GM18519 (cell line): Measurements from ENCODE around the gene HBG1.
"Not testable (repeated sequence)": the region's sequence is repeated elsewhere in the genome, so short reads cannot be mapped to it uniquely, and the experiment has no call there.

Source experiments
- ATAC-seq: cut with Tn5 transposase; IDR thresholded peaks from one replicate; pipeline ENCODE4 v1.9.1; 2021; ENCODE audit warnings: mild to moderate bottlenecking, moderate library complexity; ENCODE audit not compliant: unreplicated experiment, low FRiP score

HBG1 gene

DNA sequence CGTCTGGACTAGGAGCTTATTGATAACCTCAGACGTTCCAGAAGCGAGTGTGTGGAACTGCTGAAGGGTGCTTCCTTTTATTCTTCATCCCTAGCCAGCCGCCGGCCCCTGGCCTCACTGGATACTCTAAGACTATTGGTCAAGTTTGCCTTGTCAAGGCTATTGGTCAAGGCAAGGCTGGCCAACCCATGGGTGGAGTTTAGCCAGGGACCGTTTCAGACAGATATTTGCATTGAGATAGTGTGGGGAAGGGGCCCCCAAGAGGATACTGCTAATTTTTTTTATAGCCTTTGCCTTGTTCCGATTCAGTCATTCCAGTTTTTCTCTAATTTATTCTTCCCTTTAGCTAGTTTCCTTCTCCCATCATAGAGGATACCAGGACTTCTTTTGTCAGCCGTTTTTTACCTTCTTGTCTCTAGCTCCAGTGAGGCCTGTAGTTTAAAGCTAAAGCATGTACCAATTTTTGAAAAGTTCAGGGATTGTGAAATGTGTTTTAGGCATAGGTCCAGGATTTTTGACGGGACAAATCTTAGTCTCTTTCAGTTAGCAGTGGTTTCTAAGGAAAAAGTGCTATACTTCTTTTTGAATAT, at the start of gene HBG1:
Gene HBG1, minus strand, starts transcription at position 51 of the 590 bp plus-strand sequence. CDS start 53 bp downstream, outside the sequence.
- ATAC-seq, result not testable (repeated sequence)

DNA sequence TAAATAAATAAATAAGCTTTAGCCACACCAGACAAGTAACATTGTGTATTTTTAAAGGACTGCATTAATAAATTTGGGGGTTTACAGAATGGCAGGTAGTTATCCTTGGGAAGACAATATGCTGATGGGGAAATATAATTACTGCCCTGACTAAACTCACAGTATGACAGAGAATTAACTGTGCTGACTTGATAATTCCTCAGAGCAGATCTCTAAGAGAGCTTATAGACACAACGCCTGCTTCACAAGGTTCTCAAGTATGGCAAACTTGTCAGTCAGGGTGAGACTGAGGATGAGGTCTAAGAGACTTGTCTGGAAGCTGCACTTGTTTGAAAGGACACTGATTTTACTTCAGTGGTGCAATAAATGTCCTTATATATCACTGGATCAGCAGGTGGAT, 48.8 kb upstream of the HBG1 start:
- no peak for ATAC-seq

DNA sequence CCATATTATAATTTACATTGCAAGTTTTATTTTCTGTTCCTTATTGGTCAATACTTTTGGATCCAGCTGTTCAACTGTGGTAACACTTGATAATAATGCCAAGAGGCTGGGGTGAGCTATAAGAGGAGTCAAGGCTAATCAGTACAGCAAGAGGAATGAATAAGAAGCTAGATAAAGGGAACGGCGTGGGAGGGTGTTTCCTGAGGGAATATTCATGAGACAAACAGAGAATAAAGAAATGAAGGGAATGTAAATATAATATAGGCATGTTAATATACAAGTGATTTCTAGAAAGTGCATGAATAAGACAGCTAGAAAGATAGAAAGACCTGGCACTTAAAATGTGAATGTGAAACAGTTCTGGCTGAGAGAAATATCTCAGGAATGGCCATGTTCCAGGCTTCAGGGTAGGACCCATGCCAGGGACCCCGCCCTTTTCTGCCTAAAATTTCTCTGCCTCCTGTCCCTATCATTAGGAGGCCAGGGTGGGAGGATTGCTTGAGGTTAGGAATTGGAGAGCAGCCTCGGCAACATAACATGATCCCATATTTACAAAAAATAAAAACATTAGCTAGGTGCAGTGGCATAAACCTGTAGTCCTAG, 48.2 kb upstream of the HBG1 start:
- no peak for ATAC-seq

DNA sequence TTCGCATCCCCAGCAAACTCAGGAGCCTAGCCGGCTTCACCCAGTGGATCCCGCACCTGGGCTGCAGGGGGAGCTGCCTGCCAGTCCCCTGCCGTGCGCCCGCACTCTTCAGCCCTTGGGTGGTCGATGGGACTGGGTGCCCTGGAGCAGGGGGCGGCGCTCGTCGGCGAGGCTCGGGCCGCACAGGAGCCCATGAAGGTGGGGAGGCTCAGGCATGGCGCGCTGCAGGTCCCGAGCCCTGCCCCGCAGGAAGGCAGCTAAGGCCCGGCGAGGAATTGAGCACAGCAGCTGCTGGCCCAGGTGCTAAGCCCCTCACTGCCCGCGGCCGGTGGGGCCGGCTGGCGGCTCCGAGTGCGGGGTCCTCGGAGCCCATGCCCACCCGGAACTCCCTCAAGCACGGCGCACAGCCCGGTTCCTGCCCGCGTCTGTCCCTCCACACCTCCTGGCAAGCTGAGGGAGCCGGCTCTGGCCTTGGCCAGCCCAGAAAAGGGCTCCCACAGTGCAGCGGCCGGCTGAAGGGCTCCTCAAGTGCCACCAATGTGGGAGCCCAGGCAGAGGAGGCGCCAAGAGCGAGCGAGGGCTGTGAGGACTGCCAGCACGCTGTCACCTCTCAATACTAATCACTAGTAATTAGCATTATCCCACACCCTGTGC, 44.8 kb upstream of the HBG1 start:
- not testable (repeated sequence) for ATAC-seq

DNA sequence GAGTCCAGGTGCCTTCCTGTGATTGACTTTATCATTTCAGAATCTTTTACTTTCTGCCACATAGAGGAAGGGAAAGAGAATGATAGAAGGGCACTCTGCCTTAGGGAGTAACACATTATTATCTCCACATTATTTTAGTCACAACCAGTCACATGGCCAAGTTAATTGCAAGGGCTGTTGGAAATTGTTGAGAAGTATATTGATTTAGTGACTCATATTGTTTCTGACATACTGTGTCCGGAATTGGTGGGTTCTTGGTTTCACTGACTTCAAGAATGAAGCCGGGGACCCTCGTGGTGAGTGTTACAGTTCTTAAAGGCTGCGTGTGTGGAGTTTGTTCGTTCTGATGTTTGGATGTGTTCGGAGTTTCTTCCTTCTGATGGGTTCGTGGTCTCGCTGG, 43.4 kb upstream of the HBG1 start:
- ATAC-seq, result no peak

DNA sequence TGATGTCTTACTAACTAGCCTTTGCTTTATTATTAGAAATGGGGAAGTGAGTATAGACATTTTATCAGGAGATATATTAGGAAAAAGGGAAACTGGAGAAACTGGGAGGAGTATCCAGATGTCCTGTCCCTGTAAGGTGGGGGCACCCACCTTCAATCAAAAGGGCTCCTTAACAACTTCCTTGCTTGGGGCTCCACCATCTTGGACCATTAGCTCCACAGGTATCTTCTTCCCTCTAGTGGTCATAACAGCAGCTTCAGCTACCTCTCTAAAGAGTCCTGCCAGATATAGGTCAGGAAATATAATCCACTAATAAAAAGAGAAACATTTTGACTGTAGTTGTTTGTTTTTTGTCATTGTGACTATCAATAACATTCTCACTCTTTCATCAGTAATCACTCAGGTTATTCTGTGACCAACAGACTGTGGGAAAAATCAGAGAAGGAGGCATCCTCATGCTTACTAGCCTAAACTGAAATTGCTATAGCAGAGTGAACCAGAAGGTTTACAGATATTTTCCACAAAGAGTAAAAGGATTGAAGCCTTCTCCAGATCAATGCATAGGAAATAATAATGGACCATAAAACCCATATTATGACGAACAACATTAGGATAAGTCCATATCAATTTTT, 41.7 kb upstream of the HBG1 start:
- peak; percentile 93 for ATAC-seq

DNA sequence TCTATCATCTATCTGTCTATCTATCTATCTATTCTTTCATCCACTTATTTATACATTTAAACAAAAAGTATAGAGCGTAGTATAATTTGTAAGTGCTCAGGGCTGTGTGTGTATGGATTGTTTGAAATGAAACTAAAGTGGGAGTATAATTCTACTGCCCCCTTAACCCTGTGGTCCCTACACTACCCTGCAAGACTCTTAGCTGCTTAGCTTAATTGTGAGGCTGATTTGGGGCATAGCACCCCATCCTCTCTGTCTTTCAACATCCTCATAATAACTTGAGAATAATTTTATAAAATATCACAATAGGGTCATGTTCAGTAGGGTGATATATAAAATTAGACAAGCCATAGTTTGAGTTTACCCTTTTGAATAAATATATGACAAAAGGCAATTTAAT, 40.4 kb upstream of the HBG1 start:
- ATAC-seq, result no peak

DNA sequence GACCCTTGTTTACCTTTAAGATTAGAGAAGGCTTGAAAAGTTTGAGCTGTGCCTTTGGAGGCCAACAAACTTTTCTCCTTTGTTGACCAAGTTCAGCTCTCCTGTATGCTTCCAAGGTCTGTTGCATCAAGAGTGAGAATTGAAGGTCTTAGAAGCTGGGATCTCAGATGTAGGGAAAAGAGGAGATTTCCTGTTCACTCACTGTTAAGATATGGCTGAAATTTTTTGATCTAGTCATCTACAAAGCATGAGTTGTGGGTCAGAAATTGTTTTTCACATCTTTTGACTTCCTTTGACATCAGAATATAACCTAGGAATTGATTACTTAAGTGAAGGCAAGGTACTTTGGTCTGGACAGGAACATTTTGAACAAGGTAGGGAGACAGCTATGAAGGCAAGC, 40.0 kb upstream of the HBG1 start:
- ATAC-seq, result no peak

DNA sequence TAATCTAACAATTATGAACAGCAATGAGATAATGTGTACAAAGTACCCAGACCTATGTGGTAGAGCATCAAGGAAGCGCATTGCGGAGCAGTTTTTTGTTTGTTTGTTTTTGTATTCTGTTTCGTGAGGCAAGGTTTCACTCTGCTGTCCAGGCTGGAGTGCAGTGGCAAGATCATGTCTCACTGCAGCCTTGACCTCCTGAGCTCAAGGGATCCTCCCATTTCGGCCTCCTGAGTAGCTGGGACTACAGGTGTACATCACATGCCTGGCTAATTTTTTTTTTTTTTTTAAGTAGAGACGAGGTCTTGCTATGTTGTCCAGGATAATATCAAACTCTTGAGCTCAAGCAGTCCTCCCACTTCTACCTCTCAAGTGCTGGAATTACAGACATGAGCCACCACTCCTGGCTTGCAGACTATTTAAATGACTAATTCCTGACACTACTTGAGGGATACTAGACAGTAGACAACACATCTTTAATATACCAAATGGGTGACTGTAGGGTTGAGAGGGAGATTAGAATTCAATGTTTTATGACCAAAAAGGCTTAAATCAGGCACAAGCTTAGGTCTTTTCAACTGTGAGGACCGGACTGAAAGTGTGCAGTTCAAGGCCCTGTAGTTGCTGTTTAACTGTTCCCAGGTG, 39.4 kb upstream of the HBG1 start:
- ATAC-seq, result no peak

DNA sequence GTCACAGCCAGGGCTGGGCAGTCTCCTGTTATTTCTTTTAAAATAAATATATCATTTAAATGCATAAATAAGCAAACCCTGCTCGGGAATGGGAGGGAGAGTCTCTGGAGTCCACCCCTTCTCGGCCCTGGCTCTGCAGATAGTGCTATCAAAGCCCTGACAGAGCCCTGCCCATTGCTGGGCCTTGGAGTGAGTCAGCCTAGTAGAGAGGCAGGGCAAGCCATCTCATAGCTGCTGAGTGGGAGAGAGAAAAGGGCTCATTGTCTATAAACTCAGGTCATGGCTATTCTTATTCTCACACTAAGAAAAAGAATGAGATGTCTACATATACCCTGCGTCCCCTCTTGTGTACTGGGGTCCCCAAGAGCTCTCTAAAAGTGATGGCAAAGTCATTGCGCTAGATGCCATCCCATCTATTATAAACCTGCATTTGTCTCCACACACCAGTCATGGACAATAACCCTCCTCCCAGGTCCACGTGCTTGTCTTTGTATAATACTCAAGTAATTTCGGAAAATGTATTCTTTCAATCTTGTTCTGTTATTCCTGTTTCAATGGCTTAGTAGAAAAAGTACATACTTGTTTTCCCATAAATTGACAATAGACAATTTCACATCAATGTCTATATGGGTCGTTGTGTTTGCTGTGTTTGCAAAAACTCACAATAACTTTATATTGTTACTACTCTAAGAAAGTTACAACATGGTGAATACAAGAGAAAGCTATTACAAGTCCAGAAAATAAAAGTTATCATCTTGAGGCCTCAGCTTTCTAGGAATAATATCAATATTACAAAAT, 38.6 kb upstream of the HBG1 start:
- ATAC-seq, result no peak

DNA sequence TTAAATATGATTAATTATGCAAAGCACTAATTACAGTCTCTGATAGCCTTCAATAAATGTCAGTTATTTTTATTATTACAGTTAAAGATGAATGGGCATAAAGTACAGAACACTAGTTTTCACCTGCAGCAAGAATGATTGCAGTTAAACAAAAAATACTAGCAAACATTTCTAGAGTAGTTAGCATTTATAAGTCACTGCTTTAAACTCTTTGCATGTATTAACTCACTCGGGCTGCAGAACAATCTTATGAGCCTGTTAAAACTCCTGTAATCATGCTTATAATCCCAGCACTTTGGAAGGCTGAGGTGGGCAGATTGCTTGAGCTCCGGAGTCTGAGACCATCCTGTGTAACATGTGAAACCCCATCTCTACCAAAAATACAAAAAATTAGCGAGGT, 37.2 kb upstream of the HBG1 start:
- no peak for ATAC-seq

DNA sequence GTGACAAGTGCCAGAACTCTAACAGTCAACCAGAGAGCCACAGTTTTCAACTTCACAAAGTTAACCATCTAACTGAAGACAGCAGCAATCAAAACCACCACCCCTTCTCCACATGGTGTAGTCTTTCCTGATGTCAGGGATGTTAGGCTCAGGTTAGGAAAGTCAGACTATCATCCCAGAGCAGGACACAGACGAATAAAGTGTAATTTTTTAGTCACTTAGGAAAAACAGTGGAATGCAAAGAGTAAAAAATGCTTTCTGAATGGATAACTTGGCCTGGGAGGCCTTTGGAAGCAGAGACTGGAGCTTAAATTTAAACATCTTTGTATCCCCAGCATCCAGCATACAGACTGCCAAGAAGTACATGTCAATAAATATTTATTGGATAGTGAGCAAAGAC, 36.7 kb upstream of the HBG1 start:
- ATAC-seq, result no peak

DNA sequence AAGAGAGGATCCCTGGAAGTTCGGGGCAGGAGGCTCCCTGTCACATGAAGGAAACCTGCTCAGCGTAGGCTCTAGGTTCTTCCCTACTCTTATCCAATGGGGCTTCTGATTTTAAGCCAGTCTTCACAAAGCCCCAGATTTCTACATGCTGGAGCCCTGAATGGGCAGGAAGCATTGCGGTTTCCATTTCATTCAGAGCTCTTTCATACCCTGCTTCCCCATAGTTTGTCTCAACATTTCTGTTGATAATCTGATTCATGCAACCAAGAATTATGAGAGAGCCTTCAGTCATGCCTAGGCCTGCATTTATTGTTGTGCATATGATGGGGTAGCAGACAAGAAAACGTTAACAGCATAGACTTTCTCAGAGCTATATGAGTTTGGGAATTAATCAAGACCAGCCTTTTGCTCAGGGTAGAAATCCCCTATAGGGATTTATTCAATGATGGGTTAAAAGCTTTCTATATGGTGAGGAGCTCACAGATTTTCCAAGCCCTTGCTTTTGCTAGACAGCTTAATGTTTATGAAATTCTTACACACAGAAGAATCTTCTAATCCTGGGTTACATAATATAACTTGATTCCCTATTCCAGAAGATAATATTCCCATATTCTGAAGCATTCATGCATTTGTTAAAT, 36.2 kb upstream of the HBG1 start:
- ATAC-seq, result no peak

DNA sequence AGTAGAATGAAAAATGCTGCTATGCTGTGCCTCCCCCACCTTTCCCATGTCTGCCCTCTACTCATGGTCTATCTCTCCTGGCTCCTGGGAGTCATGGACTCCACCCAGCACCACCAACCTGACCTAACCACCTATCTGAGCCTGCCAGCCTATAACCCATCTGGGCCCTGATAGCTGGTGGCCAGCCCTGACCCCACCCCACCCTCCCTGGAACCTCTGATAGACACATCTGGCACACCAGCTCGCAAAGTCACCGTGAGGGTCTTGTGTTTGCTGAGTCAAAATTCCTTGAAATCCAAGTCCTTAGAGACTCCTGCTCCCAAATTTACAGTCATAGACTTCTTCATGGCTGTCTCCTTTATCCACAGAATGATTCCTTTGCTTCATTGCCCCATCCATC, 35.0 kb upstream of the HBG1 start:
- ATAC-seq, result no peak

DNA sequence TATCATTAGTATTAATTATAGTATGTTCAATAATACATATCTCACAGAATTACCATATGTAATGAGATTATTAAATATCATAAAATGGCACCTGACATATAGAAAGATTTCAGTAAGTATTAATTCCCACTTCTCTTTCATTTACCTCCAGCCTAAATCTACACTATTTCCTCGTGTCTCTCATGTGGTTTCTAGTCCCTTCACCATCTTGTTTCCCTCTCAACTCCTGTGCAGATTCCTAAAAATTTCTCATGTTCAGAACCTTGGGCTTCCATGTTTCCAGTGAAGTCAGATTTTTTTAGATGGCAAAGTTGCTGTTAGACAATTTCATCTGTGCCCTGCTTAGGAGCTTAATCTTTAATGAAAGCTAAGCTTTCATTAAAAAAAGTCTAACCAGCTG, 34.2 kb upstream of the HBG1 start:
- ATAC-seq, result no peak

DNA sequence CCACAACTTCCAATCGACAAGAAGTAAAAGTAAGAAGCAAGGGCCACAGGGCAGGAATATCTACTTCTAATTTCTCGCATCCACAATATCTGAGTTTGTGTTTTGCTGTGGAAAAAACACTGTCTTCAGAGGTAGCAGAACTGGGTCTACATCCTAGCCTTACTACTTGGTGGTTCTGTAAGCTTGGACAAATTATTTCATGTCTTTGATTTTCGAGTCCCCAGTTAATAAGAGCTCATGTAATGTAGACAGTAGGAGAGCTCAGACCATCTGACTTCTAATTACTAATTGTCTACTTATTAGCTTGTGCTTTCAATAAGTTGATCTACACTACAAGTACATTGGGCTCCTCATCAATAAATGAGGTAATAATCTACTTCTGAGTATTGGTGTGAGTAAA, 33.4 kb upstream of the HBG1 start:
- ATAC-seq, result no peak

DNA sequence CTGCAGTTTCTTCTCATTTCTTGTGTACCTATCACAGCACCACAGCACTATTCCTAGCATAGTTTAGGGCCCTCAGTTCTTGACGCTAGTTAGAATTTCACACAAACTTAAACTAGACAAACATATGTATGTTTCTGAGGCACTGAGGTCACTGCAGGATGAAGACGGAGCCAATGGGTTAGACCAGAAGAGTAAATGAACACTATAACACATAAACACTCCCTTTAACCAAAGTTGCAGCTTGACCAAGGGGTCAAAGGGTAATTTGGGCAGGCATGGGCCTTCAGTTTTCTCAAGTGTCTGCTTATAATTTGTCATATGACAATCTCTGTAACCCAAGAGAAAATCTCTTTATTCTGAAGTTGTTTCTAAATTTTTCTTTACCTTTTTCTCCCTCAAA, 33.0 kb upstream of the HBG1 start:
- no peak for ATAC-seq

DNA sequence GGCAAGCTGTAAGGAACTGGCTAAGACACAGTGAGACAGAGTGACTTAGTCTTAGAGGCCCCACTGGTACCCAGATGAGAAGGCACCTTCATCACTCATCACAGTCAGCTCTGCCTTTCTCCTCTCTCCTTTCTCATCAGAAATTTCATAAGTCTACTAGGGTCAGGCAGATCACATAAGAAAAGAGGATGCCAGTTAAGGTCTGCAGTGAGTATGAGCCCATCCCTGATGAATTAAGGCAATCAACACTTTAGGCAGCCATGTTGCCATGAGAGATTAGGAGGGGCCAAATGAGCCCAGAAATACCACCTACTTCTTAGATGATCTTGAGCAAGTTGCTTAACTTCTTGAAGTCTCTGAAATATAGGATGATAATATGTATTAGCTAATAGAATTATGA, 31.9 kb upstream of the HBG1 start:
- ATAC-seq, result no peak

DNA sequence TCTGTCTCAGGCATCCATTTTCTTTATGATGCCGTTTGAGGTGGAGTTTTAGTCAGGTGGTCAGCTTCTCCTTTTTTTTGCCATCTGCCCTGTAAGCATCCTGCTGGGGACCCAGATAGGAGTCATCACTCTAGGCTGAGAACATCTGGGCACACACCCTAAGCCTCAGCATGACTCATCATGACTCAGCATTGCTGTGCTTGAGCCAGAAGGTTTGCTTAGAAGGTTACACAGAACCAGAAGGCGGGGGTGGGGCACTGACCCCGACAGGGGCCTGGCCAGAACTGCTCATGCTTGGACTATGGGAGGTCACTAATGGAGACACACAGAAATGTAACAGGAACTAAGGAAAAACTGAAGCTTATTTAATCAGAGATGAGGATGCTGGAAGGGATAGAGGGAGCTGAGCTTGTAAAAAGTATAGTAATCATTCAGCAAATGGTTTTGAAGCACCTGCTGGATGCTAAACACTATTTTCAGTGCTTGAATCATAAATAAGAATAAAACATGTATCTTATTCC, 31.0 kb upstream of the HBG1 start:
- peak; percentile 93 for ATAC-seq
